Activated T-helper 2 cell treated with anti-CD3 and anti-CD28 coated beads, Interferon-gamma antibody, Interleukin-2, Interleukin-4, amounts not matched to agents 10 μg/mL and 5 μg/mL and 100 μg/mL, durations not matched to agents 14 hours and 24 hours and 36 hours (primary cell): ENCODE results near the gene ACAN. TPM values are rescaled to one million over a fixed set of nuclear protein-coding genes. Genes with fewer than 3 reads are reported as not detected.

Experiments used
- DNase-seq: peaks from one replicate; pipeline ENCODE4 v3.0.0; 2021; ENCODE audit warnings: low spot score
- H3K27ac Mint-ChIP-seq: one replicate; pipeline ENCODE4 v1.8.0; 2021; ENCODE audit warnings: mixed read lengths
- H3K27me3 Mint-ChIP-seq: one replicate; pipeline ENCODE4 v1.8.0; 2021; ENCODE audit warnings: low read depth, mixed read lengths
- H3K36me3 Mint-ChIP-seq: one replicate; pipeline ENCODE4 v1.8.0; 2021; ENCODE audit warnings: low read depth, mixed read lengths
- H3K4me1 Mint-ChIP-seq: one replicate; pipeline ENCODE4 v1.8.0; 2021; ENCODE audit warnings: low read depth, mixed read lengths
- H3K4me3 Mint-ChIP-seq: one replicate; pipeline ENCODE4 v1.8.0; 2021; ENCODE audit warnings: low read depth, mild to moderate bottlenecking, moderate library complexity, mixed read lengths
- H3K9me3 Mint-ChIP-seq: one replicate; pipeline ENCODE4 v1.8.0; 2021; ENCODE audit warnings: mixed read lengths
- intact Hi-C: fragments of 100-400 bp; cut with micrococcal nuclease; formaldehyde crosslinking; loops from one replicate; pipeline ENCODE4 v1.15.1; 2023
- total RNA-seq: library from RNA; stranded (reverse); gene quantifications from 2 replicates; pipeline ENCODE4 v1.2.3, GENCODE V29; 2022

Gene ACAN
- total RNA-seq: not detected in 2 replicates

DNA sequence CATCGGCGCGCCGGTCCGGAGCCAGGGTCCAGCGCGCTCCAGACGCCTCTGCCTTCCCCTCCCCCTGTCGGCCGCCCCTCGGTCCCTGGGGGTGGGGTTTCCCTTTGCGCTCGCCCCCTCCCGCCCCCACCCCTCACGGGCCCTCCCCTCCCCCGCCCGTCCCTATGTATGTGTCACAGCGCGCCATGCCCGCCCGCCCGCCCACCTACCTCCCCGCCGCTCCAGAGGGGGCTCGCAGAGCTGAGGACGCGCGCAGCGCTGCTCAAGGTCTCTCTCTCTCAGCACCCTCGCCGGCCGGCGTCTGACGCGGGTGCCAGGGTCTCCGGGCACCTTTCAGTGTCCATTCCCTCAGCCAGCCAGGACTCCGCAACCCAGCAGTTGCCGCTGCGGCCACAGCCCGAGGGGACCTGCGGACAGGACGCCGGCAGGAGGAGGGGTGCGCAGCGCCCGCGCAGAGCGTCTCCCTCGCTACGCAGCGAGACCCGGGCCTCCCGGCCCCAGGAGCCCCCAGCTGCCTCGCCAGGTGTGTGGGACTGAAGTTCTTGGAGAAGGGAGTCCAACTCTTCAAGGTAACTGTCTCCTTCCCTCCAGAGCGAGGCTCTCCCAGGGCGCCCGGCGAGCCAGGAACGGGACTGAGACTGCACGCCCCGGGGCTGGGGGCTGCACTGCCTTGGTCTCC lies at the start of gene ACAN:
Gene ACAN, plus strand, starts transcription at position 196 of the 679 bp plus-strand sequence. CDS start 32,771 bp downstream, outside the sequence.
- Mint-ChIP-seq H3K4me1 (peaks cover 2% of the 10 kb centered on the region), H3K9me3 (no peaks in the 10 kb centered on the region), H3K4me3 (no peak within 1 kb of the TSS), H3K27me3 (peaks cover 48% of the 10 kb centered on the region), H3K36me3 (no peaks in the 10 kb centered on the region), H3K27ac (no peak within 1 kb of the TSS)
- intact Hi-C loops: no loop called here
- no peak for DNase-seq

- Mint-ChIP-seq H3K4me3 (no peak overlapping the region), H3K4me1 (no peaks in the 10 kb centered on the region), H3K27ac (no peak overlapping the region), H3K27me3 (peaks cover 14% of the 10 kb centered on the region), H3K36me3 (no peaks in the 10 kb centered on the region), H3K9me3 (no peaks in the 10 kb centered on the region)
- no peak for DNase-seq
- intact Hi-C loops: no loop called here
These were observed 46.7 kb upstream of the ACAN start for GRCh38 chr15:88756521-88756920.

DNA sequence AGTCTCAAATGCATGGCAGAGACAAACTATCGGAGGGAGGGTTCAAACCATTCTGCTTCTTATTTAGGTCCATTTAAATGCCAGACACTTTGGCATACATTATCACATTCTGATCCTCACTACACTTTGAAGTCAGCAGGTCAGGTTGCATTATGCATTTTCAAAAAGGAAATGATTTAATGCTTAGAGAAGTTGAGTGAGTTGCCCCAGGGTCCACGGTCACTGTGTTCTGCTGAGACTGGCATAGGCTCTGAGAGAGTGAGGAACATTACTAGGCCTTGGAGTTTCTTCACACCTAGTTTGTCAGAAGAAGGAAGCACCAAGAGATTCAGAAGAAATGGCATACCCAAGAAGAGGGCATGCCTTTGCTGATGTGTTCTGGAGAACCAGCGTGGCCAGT lies 46.3 kb upstream of the ACAN start:
- H3K4me3 Mint-ChIP-seq: no peak overlapping the region
- no peaks in the 10 kb centered on the region for H3K9me3 Mint-ChIP-seq

DNA sequence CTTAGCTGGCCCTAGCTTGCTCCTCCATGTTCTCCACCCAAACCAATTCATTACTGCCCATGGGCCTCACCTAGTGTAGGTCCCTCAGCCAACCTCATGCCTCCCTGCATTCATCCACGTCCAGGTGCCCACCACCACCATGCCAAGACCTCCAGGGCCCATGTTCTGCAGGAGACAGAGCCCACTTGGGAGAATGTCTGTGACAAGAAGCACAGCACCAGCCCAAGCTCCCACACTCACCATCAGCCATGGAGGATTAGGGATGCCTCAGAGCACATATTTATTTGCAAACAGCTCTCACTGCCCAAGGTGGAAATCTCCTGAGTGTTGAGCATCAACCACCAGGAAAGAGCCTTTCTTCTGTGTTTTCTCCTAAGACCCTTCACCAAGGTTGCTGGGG lies 43.4 kb upstream of the ACAN start:
- H3K4me1 Mint-ChIP-seq: no peaks in the 10 kb centered on the region
- intact Hi-C loops: no loop called here
- no peak overlapping the region for H3K4me3 Mint-ChIP-seq
- no peaks in the 10 kb centered on the region for H3K9me3 Mint-ChIP-seq
- no peaks in the 10 kb centered on the region for H3K36me3 Mint-ChIP-seq
- no peak for DNase-seq
- peaks cover 7% of the 10 kb centered on the region for H3K27me3 Mint-ChIP-seq
- no peak overlapping the region for H3K27ac Mint-ChIP-seq

More for the DNA sequence above, 46.3 kb upstream of the ACAN start:
- DNase-seq: no peak
- intact Hi-C loops: no loop called here
- H3K36me3 Mint-ChIP-seq: no peaks in the 10 kb centered on the region
- H3K27ac Mint-ChIP-seq: no peak overlapping the region
- H3K27me3 Mint-ChIP-seq: peaks cover 11% of the 10 kb centered on the region
- no peaks in the 10 kb centered on the region for H3K4me1 Mint-ChIP-seq

GRCh38 chr15:88764448-88764847 lies 38.8 kb upstream of the ACAN start:
- no peak overlapping the region for H3K4me3 Mint-ChIP-seq
- H3K36me3 Mint-ChIP-seq: no peaks in the 10 kb centered on the region
- no peaks in the 10 kb centered on the region for H3K4me1 Mint-ChIP-seq
- H3K27me3 Mint-ChIP-seq: peaks cover 15% of the 10 kb centered on the region
- intact Hi-C loops: no loop called here
- DNase-seq: no peak
- H3K27ac Mint-ChIP-seq: no peak overlapping the region
- no peaks in the 10 kb centered on the region for H3K9me3 Mint-ChIP-seq

DNA sequence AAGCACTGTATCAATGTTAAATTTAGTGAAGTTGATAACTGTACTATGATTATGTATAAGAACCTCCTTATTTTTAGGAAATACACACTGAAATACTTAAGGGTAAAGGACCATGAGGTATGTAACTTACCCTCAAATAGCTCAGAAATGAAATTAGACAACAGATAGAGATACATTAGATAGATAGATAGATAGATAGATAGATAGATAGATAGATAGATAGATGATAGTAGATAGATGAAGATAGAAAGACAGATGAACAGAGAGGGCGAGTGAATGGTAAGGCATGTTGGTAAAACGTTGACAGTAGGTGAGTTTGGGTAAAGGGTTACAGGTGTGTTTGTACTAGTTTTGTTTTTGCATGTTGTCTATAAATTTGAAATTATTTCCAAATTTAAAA lies 38.0 kb upstream of the ACAN start:
- H3K27ac Mint-ChIP-seq: no peak overlapping the region
- H3K9me3 Mint-ChIP-seq: peaks cover 4% of the 10 kb centered on the region
- no peaks in the 10 kb centered on the region for H3K4me1 Mint-ChIP-seq
- intact Hi-C loops: no loop called here
- no peaks in the 10 kb centered on the region for H3K36me3 Mint-ChIP-seq
- no peak for DNase-seq
- no peak overlapping the region for H3K4me3 Mint-ChIP-seq
- H3K27me3 Mint-ChIP-seq: peaks cover 19% of the 10 kb centered on the region

- Mint-ChIP-seq H3K27me3 (peaks cover 25% of the 10 kb centered on the region), H3K4me1 (no peaks in the 10 kb centered on the region), H3K36me3 (no peaks in the 10 kb centered on the region), H3K9me3 (peaks cover 13% of the 10 kb centered on the region), H3K27ac (no peak overlapping the region), H3K4me3 (no peak overlapping the region)
- intact Hi-C loops: no loop called here
- no peak for DNase-seq
These were observed 33.9 kb upstream of the ACAN start for GRCh38 chr15:88769161-88769971.

GRCh38 chr15:88775776-88776175 lies 27.5 kb upstream of the ACAN start:
- Mint-ChIP-seq H3K4me1 (no peaks in the 10 kb centered on the region), H3K27me3 (peaks cover 7% of the 10 kb centered on the region), H3K36me3 (no peaks in the 10 kb centered on the region), H3K9me3 (peaks cover 7% of the 10 kb centered on the region), H3K4me3 (no peak overlapping the region), H3K27ac (no peak overlapping the region)
- DNase-seq: no peak
- intact Hi-C loops: no loop called here

DNA sequence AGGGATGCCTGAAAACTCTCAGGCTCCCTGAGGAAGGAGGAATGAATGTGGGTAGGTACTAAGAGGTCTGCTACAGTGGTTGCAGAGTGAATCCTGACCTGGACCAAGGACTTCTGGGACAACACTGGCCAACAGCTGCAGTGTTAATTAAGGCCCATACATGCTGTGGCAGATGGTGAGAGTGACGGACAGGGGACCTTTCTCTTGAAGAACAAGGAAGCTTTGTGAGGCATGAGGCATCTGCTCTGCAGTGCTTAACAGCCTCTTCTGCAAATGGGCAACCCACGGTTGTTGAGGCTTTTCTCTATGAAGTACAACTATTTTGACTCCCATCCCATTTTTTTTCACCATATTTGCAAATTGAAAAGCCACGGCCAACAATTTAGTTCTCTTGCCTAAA lies 26.6 kb upstream of the ACAN start:
- H3K27me3 Mint-ChIP-seq: peaks cover 3% of the 10 kb centered on the region
- H3K27ac Mint-ChIP-seq: no peak overlapping the region
- no peak for DNase-seq
- peaks cover 5% of the 10 kb centered on the region for H3K9me3 Mint-ChIP-seq
- intact Hi-C loops: no loop called here
- H3K4me3 Mint-ChIP-seq: no peak overlapping the region
- H3K4me1 Mint-ChIP-seq: no peaks in the 10 kb centered on the region
- no peaks in the 10 kb centered on the region for H3K36me3 Mint-ChIP-seq

GRCh38 chr15:88779944-88780343 lies 23.3 kb upstream of the ACAN start:
- no peaks in the 10 kb centered on the region for H3K9me3 Mint-ChIP-seq
- H3K4me1 Mint-ChIP-seq: no peaks in the 10 kb centered on the region
- no peak overlapping the region for H3K27ac Mint-ChIP-seq
- intact Hi-C loops: no loop called here
- no peaks in the 10 kb centered on the region for H3K36me3 Mint-ChIP-seq
- no peak overlapping the region for H3K4me3 Mint-ChIP-seq
- no peak for DNase-seq
- peaks cover 3% of the 10 kb centered on the region for H3K27me3 Mint-ChIP-seq

DNA sequence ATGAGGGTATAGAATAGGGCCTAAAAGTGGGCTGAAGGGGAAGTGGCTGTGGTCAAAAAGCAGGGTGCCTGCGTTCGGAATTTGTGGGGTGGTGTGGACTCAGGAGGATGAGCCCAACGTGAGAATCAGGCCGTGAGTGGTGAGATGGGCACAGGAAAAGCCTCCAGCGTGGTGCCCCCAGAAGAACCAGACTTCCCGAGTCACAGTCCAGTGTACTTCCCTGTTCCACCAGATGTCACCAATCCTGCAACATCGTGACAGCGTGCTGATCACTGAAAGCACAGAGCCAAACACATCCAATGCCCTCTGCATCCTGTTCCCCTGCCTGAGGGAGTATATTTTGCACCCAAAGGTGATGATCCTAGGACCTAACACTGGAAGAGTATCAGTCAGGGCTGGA lies 20.8 kb upstream of the ACAN start:
- DNase-seq: no peak
- intact Hi-C loops: no loop called here
- H3K27ac Mint-ChIP-seq: no peak overlapping the region
- H3K4me3 Mint-ChIP-seq: no peak overlapping the region
- H3K27me3 Mint-ChIP-seq: peaks cover 11% of the 10 kb centered on the region
- no peaks in the 10 kb centered on the region for H3K36me3 Mint-ChIP-seq
- H3K4me1 Mint-ChIP-seq: no peaks in the 10 kb centered on the region
- H3K9me3 Mint-ChIP-seq: no peaks in the 10 kb centered on the region

- no peaks in the 10 kb centered on the region for H3K4me1 Mint-ChIP-seq
- peaks cover 12% of the 10 kb centered on the region for H3K27me3 Mint-ChIP-seq
- no peak for DNase-seq
- no peak overlapping the region for H3K27ac Mint-ChIP-seq
- no peaks in the 10 kb centered on the region for H3K36me3 Mint-ChIP-seq
- intact Hi-C loops: no loop called here
- H3K9me3 Mint-ChIP-seq: no peaks in the 10 kb centered on the region
- H3K4me3 Mint-ChIP-seq: no peak overlapping the region
These were observed 18.0 kb upstream of the ACAN start for GRCh38 chr15:88785217-88785616.

- intact Hi-C loops: no loop called here
- Mint-ChIP-seq H3K9me3 (no peaks in the 10 kb centered on the region), H3K27ac (no peak overlapping the region), H3K4me1 (no peaks in the 10 kb centered on the region), H3K36me3 (no peaks in the 10 kb centered on the region), H3K4me3 (no peak overlapping the region), H3K27me3 (peaks cover 19% of the 10 kb centered on the region)
- DNase-seq: no peak
These were observed 15.2 kb upstream of the ACAN start for GRCh38 chr15:88788036-88788435.
